Pancreas (tissue), 10 donors: Measurements from ENCODE around the gene P2RY14. TPM values are rescaled to one million over a fixed set of nuclear protein-coding genes. Genes with fewer than 3 reads are reported as not detected.
A peak's percentile ranks its signal among the peaks of the same experiment; 100 is the strongest.

ENCODE experiments used
- ATAC-seq, 4 donors: fragments of 200-7000 bp; cut with Tn5 transposase; one replicate each; pipeline versions ENCODE4 v1.8.0 to v1.9.1; 2020; ENCODE audit warnings: mild to moderate bottlenecking in 4 of 4, moderate library complexity in 4 of 4
- DNase-seq, 6 donors: peaks; one replicate each; pipeline ENCODE4 v3.0.0-alpha.2; 2020
- FAIRE-seq: peaks from 2 replicates; lab custom pipeline; 2012; peaks lifted over from hg19 to GRCh38; lab: Jason Lieb, UNC
- H3K27ac ChIP-seq, 4 donors: fragments of 200-600 bp; sonication (generic); 1 replicate in 3 of 4; 2 replicates in 1 of 4; pipeline versions ENCODE4 v1.5.0 to v1.8.0; 2020
- H3K27me3 ChIP-seq, 4 donors: fragments of 200-600 bp; one replicate each; pipeline ENCODE4 v1.8.0; 2021
- H3K36me3 ChIP-seq, 3 donors: fragments of 200-600 bp; sonication (generic) in 1 of 3; one replicate each; pipeline versions ENCODE4 v1.5.0 to v1.8.0; 2020 to 2021
- H3K4me1 ChIP-seq, 3 donors: fragments of 200-600 bp; one replicate each; pipeline ENCODE4 v1.8.0; 2021
- H3K4me3 ChIP-seq, 4 donors: fragments of 200-600 bp; sonication (generic) in 2 of 4; one replicate each; pipeline versions ENCODE4 v1.5.0 to v1.8.0; 2020 to 2021
- H3K9me3 ChIP-seq, 4 donors: fragments of 200-600 bp; one replicate each; pipeline ENCODE4 v1.8.0; 2021
- WGBS, 2 donors: extraction: QIAGEN DNeasy Blood & Tissue Kit; methylation state at CpG; one replicate each; pipeline ENCODE4 v1.1.7; 2013; 5-methylcytosine and 5-hydroxymethylcytosine counted together
- intact Hi-C, 3 donors: fragments of 100-400 bp; cut with DNase I; formaldehyde crosslinking; loops; one replicate each; pipeline versions ENCODE4 v1.11.1 to v1.14.2; 2022
- polyA plus RNA-seq, 2 donors: library from polyadenylated mRNA; stranded (reverse); fragments of 200-250 nt; gene quantifications; one replicate each; pipeline ENCODE4 v1.2.3, GENCODE V29; 2013
- total RNA-seq, 6 donors: library from RNA; stranded (reverse); fragmentation: NEBNext Ultra II Directional in 4 of 6; extraction: Animal tissue kit (Norgen Biotek cat#: 25700) in 4 of 6; gene quantifications; one replicate each; pipeline versions ENCODE4 v1.2.1 to v1.2.4, GENCODE V29; 2021 to 2023
- TF ChIP-seq, protein P1 (sequence below), 4 donors: fragments of 200-600 bp; sonication (generic) in 3 of 4; IDR thresholded peaks; one replicate each; pipeline versions ENCODE4 v1.5.0 to v1.8.0; 2021; ENCODE audit warnings: antibody characterized with exemption in 4 of 4
- donor health status: healthy with polysubstance abuse.
- donor health status: DM: no; HTN: no; CAD: no; lungs with moderate emphysema.
- donor health status: DM: no; HTN: no; CAD: no.
- donor health status: control.
- donor health status: control.
- donor health status: Bipolar disorder and iron deficiency.
- donor health status: DM: yes; HTN: yes; CAD: no.
- donor health status: DM: no; HTN: no; CAD: no.
- donor health status: DM: no; HTN: no; CAD: no.
- donor health status: DM: yes; HTN: yes; CAD: no.

P2RY14 gene
- total and polyA plus RNA-seq, 8 donors = 0.08 to 0.47 (median 0.11) TPM

DNA sequence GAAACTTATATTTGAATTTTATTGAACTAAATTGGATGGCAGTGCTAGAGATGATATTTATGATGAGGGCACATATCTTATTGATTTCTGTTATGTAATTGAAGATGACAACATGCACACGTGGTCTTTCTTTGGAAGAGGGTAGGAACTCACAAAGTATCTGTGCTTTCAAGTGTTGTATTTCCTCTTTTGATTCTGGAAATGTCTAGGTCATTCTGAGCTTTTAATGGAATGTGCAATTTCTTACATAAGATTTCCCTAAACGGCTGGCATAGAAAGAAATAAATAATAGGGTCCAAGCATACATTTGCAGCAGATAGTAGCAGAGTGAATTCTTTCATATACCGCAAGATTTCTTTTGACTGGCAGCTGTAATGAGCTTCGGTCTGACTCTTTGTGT is 65.2 kb downstream of the P2RY14 start:
- Histone ChIP-seq H3K4me3 (no peak overlapping the region), H3K4me1 (peaks cover 0 to 3% (median 0%) of the 10 kb centered on the region in 3 donors), H3K9me3 (no peaks in the 10 kb centered on the region), H3K27me3 (no peaks in the 10 kb centered on the region), H3K27ac (no peak overlapping the region), H3K36me3 (no peaks in the 10 kb centered on the region)
- no peak for ATAC-seq
- 63 to 72% methylated on average over 4 of the region's 4 CpGs for WGBS, 2 donors
- FAIRE-seq = no peak
- intact Hi-C loops = no loop called here
- no peak for DNase-seq
- TF ChIP-seq, protein P1, sequence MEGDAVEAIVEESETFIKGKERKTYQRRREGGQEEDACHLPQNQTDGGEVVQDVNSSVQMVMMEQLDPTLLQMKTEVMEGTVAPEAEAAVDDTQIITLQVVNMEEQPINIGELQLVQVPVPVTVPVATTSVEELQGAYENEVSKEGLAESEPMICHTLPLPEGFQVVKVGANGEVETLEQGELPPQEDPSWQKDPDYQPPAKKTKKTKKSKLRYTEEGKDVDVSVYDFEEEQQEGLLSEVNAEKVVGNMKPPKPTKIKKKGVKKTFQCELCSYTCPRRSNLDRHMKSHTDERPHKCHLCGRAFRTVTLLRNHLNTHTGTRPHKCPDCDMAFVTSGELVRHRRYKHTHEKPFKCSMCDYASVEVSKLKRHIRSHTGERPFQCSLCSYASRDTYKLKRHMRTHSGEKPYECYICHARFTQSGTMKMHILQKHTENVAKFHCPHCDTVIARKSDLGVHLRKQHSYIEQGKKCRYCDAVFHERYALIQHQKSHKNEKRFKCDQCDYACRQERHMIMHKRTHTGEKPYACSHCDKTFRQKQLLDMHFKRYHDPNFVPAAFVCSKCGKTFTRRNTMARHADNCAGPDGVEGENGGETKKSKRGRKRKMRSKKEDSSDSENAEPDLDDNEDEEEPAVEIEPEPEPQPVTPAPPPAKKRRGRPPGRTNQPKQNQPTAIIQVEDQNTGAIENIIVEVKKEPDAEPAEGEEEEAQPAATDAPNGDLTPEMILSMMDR (IDR thresholded peaks at IDR 0.05) = no peak

DNA sequence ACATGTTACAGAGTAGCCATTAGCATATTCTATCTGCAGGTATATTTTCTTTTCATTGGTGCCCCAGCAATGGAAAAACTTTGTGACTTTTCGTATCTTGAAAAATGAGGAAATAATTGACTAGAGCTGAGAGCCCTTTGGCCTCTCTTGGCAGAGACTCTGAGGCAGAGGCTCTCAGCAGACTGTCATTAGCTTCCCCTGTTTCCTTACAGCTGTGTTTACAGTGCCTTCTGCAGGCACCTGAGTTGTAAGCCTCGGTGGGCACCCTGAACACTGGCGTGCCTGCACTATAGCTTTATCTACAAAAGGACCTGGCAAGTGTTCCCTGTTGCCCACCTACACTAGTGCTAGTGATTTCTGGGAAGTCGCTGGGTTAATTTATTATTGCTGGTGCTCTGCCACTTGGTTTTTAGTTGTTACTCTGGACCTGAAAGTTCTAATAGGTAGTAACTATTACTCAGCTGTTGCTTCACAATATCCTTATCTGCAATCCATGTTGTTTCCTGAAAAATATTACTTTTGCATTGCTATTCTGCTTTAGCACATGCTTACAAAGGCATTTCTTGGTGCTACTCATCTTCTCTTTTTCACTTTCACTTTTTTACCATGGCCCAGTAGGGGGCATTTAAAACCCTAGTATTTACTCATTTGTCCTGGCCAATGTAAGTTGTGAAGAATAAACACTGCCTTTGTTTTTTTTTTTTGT is 67.5 kb downstream of the P2RY14 start:
- ATAC-seq = peak in 3 of 4 donors; percentile 83 to 92 (median 85)
- Histone ChIP-seq H3K36me3 (no peaks in the 10 kb centered on the region), H3K4me3 (no peak overlapping the region), H3K27ac (peak overlapping the region in 2 of 4 donors; percentile 15 to 41), H3K4me1 (peaks cover 0 to 3% (median 0%) of the 10 kb centered on the region in 3 donors), H3K9me3 (no peaks in the 10 kb centered on the region), H3K27me3 (no peaks in the 10 kb centered on the region)
- no peak for FAIRE-seq
- peak in 1 of 6 donors; percentile 18 for DNase-seq
- intact Hi-C loops = no loop called here
- TF ChIP-seq, protein P1 (IDR thresholded peaks at IDR 0.05) = no peak
- WGBS, 2 donors = 12 to 16% methylated on average over 4 of the region's 4 CpGs

DNA sequence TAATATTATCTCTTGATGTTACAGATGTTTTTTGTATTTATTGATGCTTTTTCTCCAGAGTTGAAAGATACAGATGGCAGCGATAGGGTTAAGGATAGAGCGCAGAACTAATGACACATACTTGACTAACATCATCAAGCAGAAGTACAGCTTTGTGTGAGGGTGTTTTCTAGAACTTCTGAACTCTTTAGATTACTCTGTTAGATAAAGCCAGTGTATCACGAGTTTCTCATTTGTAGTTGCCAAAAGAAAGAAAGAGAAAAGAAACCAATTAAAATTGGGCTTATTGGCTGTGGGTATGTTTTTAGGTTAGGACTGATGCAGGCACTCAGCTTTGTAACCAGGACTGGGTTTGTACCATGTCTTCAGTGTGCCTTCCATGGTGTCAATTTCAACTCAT is 68.7 kb downstream of the P2RY14 start:
- ATAC-seq (no peak), DNase-seq (no peak), FAIRE-seq (no peak)
- TF ChIP-seq, protein P1 (IDR thresholded peaks at IDR 0.05) = no peak
- Histone ChIP-seq H3K36me3 (no peaks in the 10 kb centered on the region), H3K9me3 (no peaks in the 10 kb centered on the region), H3K27me3 (no peaks in the 10 kb centered on the region), H3K27ac (no peak overlapping the region), H3K4me3 (no peak overlapping the region), H3K4me1 (peaks cover 0 to 3% (median 0%) of the 10 kb centered on the region in 3 donors)
- intact Hi-C loops = no loop called here
- WGBS, 2 donors = 86 to 96% methylated on average over 3 of the region's 3 CpGs

DNA sequence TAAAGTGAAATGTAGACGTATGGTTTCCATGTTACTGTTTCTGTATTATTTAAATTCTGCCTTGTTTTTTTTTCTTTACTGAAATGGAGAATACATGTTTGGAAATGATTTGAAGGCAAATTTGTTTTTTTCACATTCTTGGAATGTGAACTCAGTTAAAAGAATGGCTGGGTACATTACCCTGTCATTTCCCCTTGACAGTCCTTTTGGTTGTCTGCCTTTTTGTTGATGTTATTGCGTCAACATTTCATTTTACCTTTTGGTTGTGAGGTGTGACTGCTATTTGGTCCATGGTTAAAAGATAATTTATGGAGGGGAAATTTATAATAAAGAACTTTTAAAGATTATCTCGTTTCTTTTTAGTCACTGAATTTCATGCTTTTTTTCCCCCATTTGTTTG is 72.1 kb downstream of the P2RY14 start:
- peaks cover 0 to 3% (median 0%) of the 10 kb centered on the region in 3 donors for H3K4me1 ChIP-seq
- ATAC-seq = no peak
- H3K4me3 ChIP-seq = no peak overlapping the region
- intact Hi-C loops = no loop called here
- H3K27ac ChIP-seq = no peak overlapping the region
- FAIRE-seq = no peak
- 72 to 74% methylated on average over 3 of the region's 3 CpGs for WGBS, 2 donors
- TF ChIP-seq, protein P1 (IDR thresholded peaks at IDR 0.05) = no peak
- no peaks in the 10 kb centered on the region for H3K9me3 ChIP-seq
- H3K27me3 ChIP-seq = no peaks in the 10 kb centered on the region
- no peak for DNase-seq
- H3K36me3 ChIP-seq = no peaks in the 10 kb centered on the region

DNA sequence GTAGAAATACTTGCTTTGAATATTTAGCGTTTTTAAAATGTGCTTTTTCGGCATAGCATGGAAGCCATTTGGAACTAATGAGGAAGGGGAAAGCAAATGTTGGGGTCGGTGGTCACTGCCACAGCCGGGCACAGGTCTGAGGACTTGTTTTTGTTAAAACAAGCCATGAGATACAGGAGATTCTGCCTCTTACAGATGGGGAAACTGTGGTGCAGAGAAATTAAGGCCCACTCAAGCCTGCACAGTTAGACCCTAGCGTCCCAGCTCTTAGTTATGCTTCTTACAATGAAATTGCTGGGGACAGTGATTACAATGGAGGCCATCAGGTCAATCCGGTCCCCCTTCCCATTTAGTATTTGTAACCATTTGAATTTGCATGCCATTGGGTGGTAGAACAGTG is 72.9 kb downstream of the P2RY14 start:
- H3K27ac ChIP-seq = no peak overlapping the region
- no peak for FAIRE-seq
- no peak for DNase-seq
- H3K36me3 ChIP-seq = no peaks in the 10 kb centered on the region
- peaks cover 0 to under 1% (median 0%) of the 10 kb centered on the region in 3 donors for H3K4me1 ChIP-seq
- WGBS, 2 donors = 82 to 94% methylated on average over 6 of the region's 6 CpGs
- H3K27me3 ChIP-seq = no peaks in the 10 kb centered on the region
- H3K4me3 ChIP-seq = no peak overlapping the region
- intact Hi-C loops = no loop called here
- no peak for ATAC-seq
- H3K9me3 ChIP-seq = no peaks in the 10 kb centered on the region
- TF ChIP-seq, protein P1 (IDR thresholded peaks at IDR 0.05) = no peak
